Esophagus mucosa (tissue), 1 donor: ENCODE data around the gene PRICKLE3. TPM values are rescaled to one million over a fixed set of nuclear protein-coding genes. Genes with fewer than 3 reads are reported as not detected.
A peak's percentile ranks its signal among the peaks of the same experiment; 100 is the strongest.
"Not testable (repeated sequence)": the region's sequence is repeated elsewhere in the genome, so short reads cannot be mapped to it uniquely, and the experiment has no call there.

Experiments used
- ATAC-seq: fragments of 200-7000 bp; cut with Tn5 transposase; one replicate; pipeline ENCODE4 v1.9.1; 2020
- total RNA-seq: library from RNA; stranded (reverse); gene quantifications from one replicate; pipeline ENCODE4 v1.2.4, GENCODE V29; 2023
- donor health status: DM: yes; HTN: yes; CAD: no.

Gene PRICKLE3
- total RNA-seq, 1 donor from 2014 or later = 17.5 TPM

GRCh38 chrX:49155900-49156837 is 30.0 kb downstream of the PRICKLE3 start:
- peak; percentile 95 for ATAC-seq

GRCh38 chrX:49155243-49155899 is 30.8 kb downstream of the PRICKLE3 start:
- peak; percentile 46 for ATAC-seq

- ATAC-seq = no peak
Measured at GRCh38 chrX:49153467-49153866, 32.7 kb downstream of the PRICKLE3 start.

- ATAC-seq = not testable (repeated sequence)
Measured at GRCh38 chrX:49149291-49149690, 36.9 kb downstream of the PRICKLE3 start.

GRCh38 chrX:49148390-49149100 is 37.6 kb downstream of the PRICKLE3 start:
- not testable (repeated sequence) for ATAC-seq

- no peak for ATAC-seq
Measured at GRCh38 chrX:49147936-49148335, 38.2 kb downstream of the PRICKLE3 start.

- ATAC-seq = no peak
Measured at GRCh38 chrX:49147282-49147681, 38.9 kb downstream of the PRICKLE3 start.

- not testable (repeated sequence) for ATAC-seq
Measured at GRCh38 chrX:49143154-49143553, 43.0 kb downstream of the PRICKLE3 start.

- ATAC-seq = not testable (repeated sequence)
Measured at GRCh38 chrX:49142264-49142663, 43.9 kb downstream of the PRICKLE3 start.

GRCh38 chrX:49139713-49140112 is 46.5 kb downstream of the PRICKLE3 start:
- ATAC-seq = no peak

GRCh38 chrX:49137492-49137891 is 48.7 kb downstream of the PRICKLE3 start:
- no peak for ATAC-seq

GRCh38 chrX:49133759-49134158 is 52.4 kb downstream of the PRICKLE3 start:
- no peak for ATAC-seq

- not testable (repeated sequence) for ATAC-seq
Measured at GRCh38 chrX:49132275-49132674, 53.9 kb downstream of the PRICKLE3 start.

- no peak for ATAC-seq
Measured at GRCh38 chrX:49129427-49129826, 56.7 kb downstream of the PRICKLE3 start.

- ATAC-seq = not testable (repeated sequence)
Measured at GRCh38 chrX:49127742-49128258, 58.4 kb downstream of the PRICKLE3 start.

Other genes with a start within 250 kb of the PRICKLE3 start
- gene OTUD5, start 228.8 kb downstream of the PRICKLE3 start, total RNA-seq = 20.3 TPM
- 0.28 TPM for gene KCND1, start 214.5 kb downstream of the PRICKLE3 start, total RNA-seq
- 21.2 TPM for gene GRIPAP1, start 184.1 kb downstream of the PRICKLE3 start, total RNA-seq
- 20.2 TPM for gene TFE3, start 143.0 kb downstream of the PRICKLE3 start, total RNA-seq
- 27.7 TPM for gene CCDC120, start 127.4 kb downstream of the PRICKLE3 start, total RNA-seq
- 4.8 TPM for gene PRAF2, start 112.4 kb downstream of the PRICKLE3 start, total RNA-seq
- gene WDR45, start 106.5 kb downstream of the PRICKLE3 start, total RNA-seq = 30.3 TPM
- 11.9 TPM for gene GPKOW, start 62.6 kb downstream of the PRICKLE3 start, total RNA-seq
- 4.7 TPM for gene MAGIX, start 23.6 kb downstream of the PRICKLE3 start, total RNA-seq
- gene PLP2, start 14.5 kb downstream of the PRICKLE3 start, total RNA-seq = 359 TPM
- gene SYP, start 13.8 kb upstream of the PRICKLE3 start, total RNA-seq = 0.36 TPM
- 0.28 TPM for gene CACNA1F, start 47.0 kb upstream of the PRICKLE3 start, total RNA-seq
- gene CCDC22, start 49.1 kb upstream of the PRICKLE3 start, total RNA-seq = 9.4 TPM
- 0.76 TPM for gene FOXP3, start 78.3 kb upstream of the PRICKLE3 start, total RNA-seq
- gene PPP1R3F, start 83.4 kb upstream of the PRICKLE3 start, total RNA-seq = 3.4 TPM
- gene GAGE10, start 117.3 kb upstream of the PRICKLE3 start, total RNA-seq = not detected
- not detected for gene GAGE12J, start 135.7 kb upstream of the PRICKLE3 start, total RNA-seq
- not detected for gene GAGE13, start 145.2 kb upstream of the PRICKLE3 start, total RNA-seq